Measurements from ENCODE around the gene ST6GALNAC1. TPM values are rescaled to one million over a fixed set of nuclear protein-coding genes. Genes with fewer than 3 reads are reported as not detected.

Gene ST6GALNAC1
- total and polyA plus RNA-seq, 4 donors = 0.16 to 2.1 (median 0.21) TPM; not detected in 1

- TF ChIP-seq YY1 (IDR thresholded peaks at IDR 0.05) (no peak), SP1 (IDR thresholded peaks at IDR 0.05) (no peak), NR2F2 (IDR thresholded peaks at IDR 0.05) (no peak), JUND (IDR thresholded peaks at IDR 0.05) (no peak), RXRA (IDR thresholded peaks at IDR 0.05) (no peak), FOXA1 (IDR thresholded peaks at IDR 0.05) (no peak), HNF4A (conservative IDR thresholded peaks at IDR 0.05) (no peak), HNF4G (IDR thresholded peaks at IDR 0.05) (no peak), FOXA2 (IDR thresholded peaks at IDR 0.05) (no peak), TAF1 (conservative IDR thresholded peaks at IDR 0.05) (no peak)
- TF ChIP-seq, protein P1, sequence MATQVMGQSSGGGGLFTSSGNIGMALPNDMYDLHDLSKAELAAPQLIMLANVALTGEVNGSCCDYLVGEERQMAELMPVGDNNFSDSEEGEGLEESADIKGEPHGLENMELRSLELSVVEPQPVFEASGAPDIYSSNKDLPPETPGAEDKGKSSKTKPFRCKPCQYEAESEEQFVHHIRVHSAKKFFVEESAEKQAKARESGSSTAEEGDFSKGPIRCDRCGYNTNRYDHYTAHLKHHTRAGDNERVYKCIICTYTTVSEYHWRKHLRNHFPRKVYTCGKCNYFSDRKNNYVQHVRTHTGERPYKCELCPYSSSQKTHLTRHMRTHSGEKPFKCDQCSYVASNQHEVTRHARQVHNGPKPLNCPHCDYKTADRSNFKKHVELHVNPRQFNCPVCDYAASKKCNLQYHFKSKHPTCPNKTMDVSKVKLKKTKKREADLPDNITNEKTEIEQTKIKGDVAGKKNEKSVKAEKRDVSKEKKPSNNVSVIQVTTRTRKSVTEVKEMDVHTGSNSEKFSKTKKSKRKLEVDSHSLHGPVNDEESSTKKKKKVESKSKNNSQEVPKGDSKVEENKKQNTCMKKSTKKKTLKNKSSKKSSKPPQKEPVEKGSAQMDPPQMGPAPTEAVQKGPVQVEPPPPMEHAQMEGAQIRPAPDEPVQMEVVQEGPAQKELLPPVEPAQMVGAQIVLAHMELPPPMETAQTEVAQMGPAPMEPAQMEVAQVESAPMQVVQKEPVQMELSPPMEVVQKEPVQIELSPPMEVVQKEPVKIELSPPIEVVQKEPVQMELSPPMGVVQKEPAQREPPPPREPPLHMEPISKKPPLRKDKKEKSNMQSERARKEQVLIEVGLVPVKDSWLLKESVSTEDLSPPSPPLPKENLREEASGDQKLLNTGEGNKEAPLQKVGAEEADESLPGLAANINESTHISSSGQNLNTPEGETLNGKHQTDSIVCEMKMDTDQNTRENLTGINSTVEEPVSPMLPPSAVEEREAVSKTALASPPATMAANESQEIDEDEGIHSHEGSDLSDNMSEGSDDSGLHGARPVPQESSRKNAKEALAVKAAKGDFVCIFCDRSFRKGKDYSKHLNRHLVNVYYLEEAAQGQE (IDR thresholded peaks at IDR 0.05) = no peak
- TF ChIP-seq, protein P2, sequence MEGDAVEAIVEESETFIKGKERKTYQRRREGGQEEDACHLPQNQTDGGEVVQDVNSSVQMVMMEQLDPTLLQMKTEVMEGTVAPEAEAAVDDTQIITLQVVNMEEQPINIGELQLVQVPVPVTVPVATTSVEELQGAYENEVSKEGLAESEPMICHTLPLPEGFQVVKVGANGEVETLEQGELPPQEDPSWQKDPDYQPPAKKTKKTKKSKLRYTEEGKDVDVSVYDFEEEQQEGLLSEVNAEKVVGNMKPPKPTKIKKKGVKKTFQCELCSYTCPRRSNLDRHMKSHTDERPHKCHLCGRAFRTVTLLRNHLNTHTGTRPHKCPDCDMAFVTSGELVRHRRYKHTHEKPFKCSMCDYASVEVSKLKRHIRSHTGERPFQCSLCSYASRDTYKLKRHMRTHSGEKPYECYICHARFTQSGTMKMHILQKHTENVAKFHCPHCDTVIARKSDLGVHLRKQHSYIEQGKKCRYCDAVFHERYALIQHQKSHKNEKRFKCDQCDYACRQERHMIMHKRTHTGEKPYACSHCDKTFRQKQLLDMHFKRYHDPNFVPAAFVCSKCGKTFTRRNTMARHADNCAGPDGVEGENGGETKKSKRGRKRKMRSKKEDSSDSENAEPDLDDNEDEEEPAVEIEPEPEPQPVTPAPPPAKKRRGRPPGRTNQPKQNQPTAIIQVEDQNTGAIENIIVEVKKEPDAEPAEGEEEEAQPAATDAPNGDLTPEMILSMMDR (IDR thresholded peaks at IDR 0.05; ENCODE audit: low read depth, low read length, missing input control) = no peak
- H3K9me3 ChIP-seq (ENCODE audit: control insufficient read depth in 4 of 4, low read length in 3 of 4) = no peaks in the 10 kb centered on the region
- DNase-seq (ENCODE audit: low spot score) = no peak
- no peak overlapping the region for H3K27ac ChIP-seq (ENCODE audit: low read depth in 1 of 2, low read length in 2 of 2)
- H3K4me3 ChIP-seq (ENCODE audit: low read depth in 1 of 3, low read length in 3 of 3) = no peak overlapping the region
- H3K4me1 ChIP-seq (ENCODE audit: control insufficient read depth in 4 of 4, insufficient read depth in 4 of 4, low read length in 3 of 4) = peaks cover 0 to 12% (median 5%) of the 10 kb centered on the region in 4 donors
- H3K9ac ChIP-seq (ENCODE audit: low read depth in 1 of 2, low read length in 2 of 2) = no peak overlapping the region
- no peaks in the 10 kb centered on the region for H3K36me3 ChIP-seq (ENCODE audit: control insufficient read depth in 4 of 4, insufficient read depth in 3 of 4, low read depth in 1 of 4, low read length in 3 of 4)
- 85% methylated on average over 5 of the region's 5 CpGs for WGBS
- no peaks in the 10 kb centered on the region for H3K27me3 ChIP-seq (ENCODE audit: control insufficient read depth in 4 of 4, insufficient read depth in 4 of 4, low read length in 3 of 4)
These were observed 30.2 kb upstream of the ST6GALNAC1 start for GRCh38 chr17:76673729-76674128.

DNA sequence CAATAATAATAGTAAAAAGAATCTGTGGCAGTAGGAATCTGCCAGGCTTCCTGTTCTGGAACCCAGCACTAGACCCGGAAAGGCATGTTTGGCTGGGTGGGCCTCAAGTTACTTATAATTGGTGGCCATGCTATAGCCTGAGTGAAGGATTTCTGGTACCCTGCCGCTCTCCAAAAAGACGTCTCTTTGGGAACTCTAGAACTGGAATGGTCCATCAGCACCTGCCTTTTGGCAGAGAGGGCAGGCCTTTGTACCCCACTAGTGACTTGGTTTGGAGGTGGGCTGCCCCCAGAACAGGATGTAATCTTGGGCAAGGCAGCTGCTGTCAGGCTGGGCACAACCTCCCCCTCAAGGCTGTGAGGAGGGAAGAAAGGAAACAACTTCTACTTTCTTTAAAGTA lies 29.3 kb upstream of the ST6GALNAC1 start:
- TF ChIP-seq SP1 (IDR thresholded peaks at IDR 0.05) (no peak), ATF3 (IDR thresholded peaks at IDR 0.05) (no peak), JUND (IDR thresholded peaks at IDR 0.05) (no peak), NR2F2 (IDR thresholded peaks at IDR 0.05) (no peak), FOXA1 (IDR thresholded peaks at IDR 0.05) (no peak), EGR1 (IDR thresholded peaks at IDR 0.05; ENCODE audit: low read depth in 2 of 2) (no peak), HNF4G (IDR thresholded peaks at IDR 0.05) (no peak), GABPA (IDR thresholded peaks at IDR 0.05 in 1 of 2, conservative IDR thresholded peaks at IDR 0.05 in 1 of 2) (no peak), RXRA (IDR thresholded peaks at IDR 0.05) (no peak), HNF4A (conservative IDR thresholded peaks at IDR 0.05) (no peak), RAD21 (IDR thresholded peaks at IDR 0.05) (no peak)
- TF ChIP-seq, protein P1 (IDR thresholded peaks at IDR 0.05) = no peak
- TF ChIP-seq, protein P3, sequence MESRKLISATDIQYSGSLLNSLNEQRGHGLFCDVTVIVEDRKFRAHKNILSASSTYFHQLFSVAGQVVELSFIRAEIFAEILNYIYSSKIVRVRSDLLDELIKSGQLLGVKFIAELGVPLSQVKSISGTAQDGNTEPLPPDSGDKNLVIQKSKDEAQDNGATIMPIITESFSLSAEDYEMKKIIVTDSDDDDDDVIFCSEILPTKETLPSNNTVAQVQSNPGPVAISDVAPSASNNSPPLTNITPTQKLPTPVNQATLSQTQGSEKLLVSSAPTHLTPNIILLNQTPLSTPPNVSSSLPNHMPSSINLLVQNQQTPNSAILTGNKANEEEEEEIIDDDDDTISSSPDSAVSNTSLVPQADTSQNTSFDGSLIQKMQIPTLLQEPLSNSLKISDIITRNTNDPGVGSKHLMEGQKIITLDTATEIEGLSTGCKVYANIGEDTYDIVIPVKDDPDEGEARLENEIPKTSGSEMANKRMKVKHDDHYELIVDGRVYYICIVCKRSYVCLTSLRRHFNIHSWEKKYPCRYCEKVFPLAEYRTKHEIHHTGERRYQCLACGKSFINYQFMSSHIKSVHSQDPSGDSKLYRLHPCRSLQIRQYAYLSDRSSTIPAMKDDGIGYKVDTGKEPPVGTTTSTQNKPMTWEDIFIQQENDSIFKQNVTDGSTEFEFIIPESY (IDR thresholded peaks at IDR 0.05) = no peak
- TF ChIP-seq, protein P2 (IDR thresholded peaks at IDR 0.05; ENCODE audit: low read depth, low read length, missing input control) = no peak
- TF ChIP-seq, protein P4, sequence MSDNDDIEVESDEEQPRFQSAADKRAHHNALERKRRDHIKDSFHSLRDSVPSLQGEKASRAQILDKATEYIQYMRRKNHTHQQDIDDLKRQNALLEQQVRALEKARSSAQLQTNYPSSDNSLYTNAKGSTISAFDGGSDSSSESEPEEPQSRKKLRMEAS (IDR thresholded peaks at IDR 0.05) = no peak
- DNase-seq (ENCODE audit: low spot score) = no peak
- no peak overlapping the region for H3K27ac ChIP-seq (ENCODE audit: low read depth in 1 of 2, low read length in 2 of 2)
- 89% methylated on average over 3 of the region's 3 CpGs for WGBS
- H3K9ac ChIP-seq (ENCODE audit: low read depth in 1 of 2, low read length in 2 of 2) = no peak overlapping the region
- no peaks in the 10 kb centered on the region for H3K27me3 ChIP-seq (ENCODE audit: control insufficient read depth in 4 of 4, insufficient read depth in 4 of 4, low read length in 3 of 4)
- peaks cover 0 to 12% (median 5%) of the 10 kb centered on the region in 4 donors for H3K4me1 ChIP-seq (ENCODE audit: control insufficient read depth in 4 of 4, insufficient read depth in 4 of 4, low read length in 3 of 4)
- no peaks in the 10 kb centered on the region for H3K9me3 ChIP-seq (ENCODE audit: control insufficient read depth in 4 of 4, low read length in 3 of 4)
- H3K4me3 ChIP-seq (ENCODE audit: low read depth in 1 of 3, low read length in 3 of 3) = no peak overlapping the region
- H3K36me3 ChIP-seq (ENCODE audit: control insufficient read depth in 4 of 4, insufficient read depth in 3 of 4, low read depth in 1 of 4, low read length in 3 of 4) = no peaks in the 10 kb centered on the region
